Gastrocnemius medialis (tissue), 4 donors: ENCODE data around the gene AHSA1. TPM values are rescaled to one million over a fixed set of nuclear protein-coding genes. Genes with fewer than 3 reads are reported as not detected.
A peak's percentile ranks its signal among the peaks of the same experiment; 100 is the strongest.

Source experiments
- ATAC-seq, 2 donors: fragments of 150-250 bp; one replicate each; pipeline ENCODE4 v1.9.1; 2016
- DNase-seq, 2 donors: peaks; one replicate each; pipeline ENCODE4 v3.0.0-alpha.2; 2019
- H3K27ac ChIP-seq, 4 donors: fragments of 200-600 bp; sonication (generic); 1 replicate in 1 of 4; 2 replicates in 3 of 4; pipeline ENCODE4 v1.5.1; 2016 to 2018; ENCODE audit warnings: mild to moderate bottlenecking in 2 of 4, moderate library complexity in 1 of 4
- H3K27me3 ChIP-seq, 3 donors: fragments of 200-600 bp; sonication (generic) in 2 of 3; 1 replicate in 1 of 3; 2 replicates in 2 of 3; pipeline versions ENCODE4 v1.5.1 to v1.6.0; 2016 to 2019; ENCODE audit warnings: mild to moderate bottlenecking in 1 of 3, moderate library complexity in 1 of 3
- H3K36me3 ChIP-seq, 2 donors: fragments of 200-600 bp; sonication (generic) in 1 of 2; one replicate each; pipeline ENCODE4 v1.5.1; 2017 to 2018
- H3K4me1 ChIP-seq, 2 donors: fragments of 200-600 bp; sonication (generic) in 1 of 2; one replicate each; pipeline ENCODE4 v1.5.1; 2016 to 2017; ENCODE audit warnings: mild to moderate bottlenecking in 2 of 2
- H3K4me3 ChIP-seq, 4 donors: fragments of 200-600 bp; sonication (generic) in 3 of 4; 1 replicate in 1 of 4; 2 replicates in 3 of 4; pipeline ENCODE4 v1.5.1; 2016 to 2019; ENCODE audit warnings: mild to moderate bottlenecking in 2 of 4
- H3K9me3 ChIP-seq, 3 donors: fragments of 200-600 bp; sonication (generic) in 2 of 3; 1 replicate in 1 of 3; 2 replicates in 2 of 3; pipeline ENCODE4 v1.5.1; 2016 to 2019
- CTCF ChIP-seq, 5 experiments: fragments of 450-650 bp in 3 of 5; fragments of 200-600 bp in 2 of 5; sonication (generic) in 2 of 5; IDR thresholded peaks in 4 of 5; conservative IDR thresholded peaks in 1 of 5; 1 replicate in 4 of 5; 2 replicates in 1 of 5; pipeline ENCODE4 v1.5.1; 2016 to 2019; ENCODE audit warnings: antibody characterized with exemption in 5 of 5, mild to moderate bottlenecking in 3 of 5, moderate library complexity in 3 of 5
- POLR2A ChIP-seq, 2 donors: fragments of 450-650 bp; IDR thresholded peaks; one replicate each; pipeline ENCODE4 v1.6.1; 2017; ENCODE audit warnings: antibody characterized with exemption in 2 of 2, mild to moderate bottlenecking in 2 of 2, moderate library complexity in 2 of 2
- in situ Hi-C, 4 donors: fragments of 200-750 bp; cut with MboI; loops; one replicate each; pipeline versions ENCODE4 v1.15.0 to v1.8.0; 2017; ENCODE audit warnings: low sequenced_read_pairs in 4 of 4
- intact Hi-C: fragments of 100-400 bp; cut with DNase I; formaldehyde crosslinking; loops from one replicate; pipeline ENCODE4 v1.15.1; 2023; ENCODE audit warnings: low total_unique reads
- total RNA-seq, 4 donors: library from RNA; depleted of rRNA; stranded (reverse); fragments of >200 nt; gene quantifications; one replicate each; pipeline versions ENCODE4 v1.1.0 to v1.2.3, GENCODE V29; 2016

Gene AHSA1
- total RNA-seq, 4 donors from 2014 or later, result 112 to 200 (median 165) TPM

DNA sequence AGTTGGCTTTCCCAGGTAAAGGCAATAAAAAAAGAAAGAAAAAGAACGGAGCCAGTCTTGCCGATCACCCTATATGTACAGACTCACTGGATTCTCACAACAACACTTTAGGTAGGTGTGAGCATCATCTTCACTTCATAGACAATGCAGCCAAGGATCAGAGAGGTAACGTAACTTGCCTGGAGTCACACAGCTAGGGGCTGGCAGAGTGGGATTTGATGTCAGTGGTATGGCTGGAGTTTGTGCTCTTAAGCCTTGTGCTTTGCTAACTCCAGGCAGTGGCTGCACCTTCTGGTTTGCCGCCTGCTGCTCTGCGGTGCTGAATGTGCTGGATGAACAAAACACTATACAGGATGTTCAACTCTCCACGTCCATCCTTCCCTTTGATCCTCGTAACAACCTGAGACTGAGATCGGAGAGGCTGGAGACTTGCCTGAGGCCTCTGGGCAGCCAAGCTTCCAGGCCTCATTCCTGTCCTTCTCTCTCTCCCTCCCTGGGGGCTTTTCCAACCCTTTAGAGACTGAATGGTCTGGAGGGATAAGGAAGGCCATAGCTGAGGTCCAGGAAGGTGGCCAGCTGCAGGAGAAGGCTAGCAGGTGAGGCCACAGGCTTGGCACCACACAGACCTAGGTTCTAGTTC lies 32.6 kb downstream of the AHSA1 start:
- in situ Hi-C loops, result no loop called here
- H3K9me3 ChIP-seq, result no peaks in the 10 kb centered on the region

GRCh38 chr14:77491056-77491455 lies 33.2 kb downstream of the AHSA1 start:
- Histone ChIP-seq H3K27me3 (peaks cover 0 to 2% (median 0%) of the 10 kb centered on the region in 3 donors), H3K4me1 (no peaks in the 10 kb centered on the region), H3K27ac (no peak overlapping the region), H3K9me3 (no peaks in the 10 kb centered on the region), H3K4me3 (no peak overlapping the region), H3K36me3 (no peaks in the 10 kb centered on the region)
- intact Hi-C loops (no loop called here), in situ Hi-C loops (no loop called here)
- ATAC-seq, result no peak
- DNase-seq, result no peak
- no peak for TF ChIP-seq POLR2A (IDR thresholded peaks at IDR 0.05)

More for the DNA sequence above, 32.6 kb downstream of the AHSA1 start:
- Histone ChIP-seq H3K27ac (no peak overlapping the region), H3K27me3 (no peaks in the 10 kb centered on the region), H3K36me3 (no peaks in the 10 kb centered on the region), H3K4me3 (no peak overlapping the region), H3K4me1 (no peaks in the 10 kb centered on the region)
- DNase-seq (no peak), ATAC-seq (no peak)
- TF ChIP-seq POLR2A (IDR thresholded peaks at IDR 0.05) (no peak), CTCF (IDR thresholded peaks at IDR 0.05 in 4 of 5, conservative IDR thresholded peaks at IDR 0.05 in 1 of 5) (no peak)
- intact Hi-C loops, result no loop called here

DNA sequence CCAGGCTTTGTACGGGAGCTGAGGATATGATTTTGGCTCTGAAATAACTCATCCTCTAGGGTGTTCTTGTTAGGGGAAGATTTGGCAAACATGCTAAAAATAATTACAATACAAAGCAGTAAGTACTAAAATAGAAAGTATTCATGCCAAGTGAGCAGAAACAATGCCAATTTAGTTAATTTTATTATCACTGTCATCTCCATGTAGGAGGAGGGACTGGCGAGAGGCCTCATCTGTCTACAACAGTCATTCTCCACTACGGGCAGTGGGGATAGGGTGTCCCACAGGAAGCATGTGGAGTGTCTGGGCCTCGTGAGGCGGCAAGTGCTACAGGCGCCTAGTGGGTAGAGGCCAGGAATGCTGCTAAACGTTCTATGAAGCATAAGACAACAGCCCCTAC lies 37.4 kb downstream of the AHSA1 start:
- Histone ChIP-seq H3K4me1 (peaks cover 0 to 5% of the 10 kb centered on the region in 2 donors), H3K4me3 (no peak overlapping the region), H3K27ac (no peak overlapping the region), H3K9me3 (no peaks in the 10 kb centered on the region), H3K36me3 (no peaks in the 10 kb centered on the region), H3K27me3 (peaks cover 21 to 27% (median 23%) of the 10 kb centered on the region in 3 donors)
- DNase-seq (no peak), ATAC-seq (no peak)
- TF ChIP-seq POLR2A (IDR thresholded peaks at IDR 0.05), result no peak
- no peak for TF ChIP-seq CTCF (IDR thresholded peaks at IDR 0.05 in 4 of 5, conservative IDR thresholded peaks at IDR 0.05 in 1 of 5)
- intact Hi-C loops (no loop called here), in situ Hi-C loops (no loop called here)

- peaks cover 0 to 5% of the 10 kb centered on the region in 2 donors for H3K4me1 ChIP-seq
- no peaks in the 10 kb centered on the region for H3K9me3 ChIP-seq
- H3K4me3 ChIP-seq, result peak within 1 kb of the TSS; percentile 42 to 58 (median 50)
- H3K36me3 ChIP-seq, result no peaks in the 10 kb centered on the region
- TF ChIP-seq POLR2A (IDR thresholded peaks at IDR 0.05) (no peak), CTCF (IDR thresholded peaks at IDR 0.05 in 4 of 5, conservative IDR thresholded peaks at IDR 0.05 in 1 of 5) (no peak)
- no peak for ATAC-seq
- intact Hi-C loops, result no loop called here
- no peak within 1 kb of the TSS for H3K27ac ChIP-seq
- in situ Hi-C loops, result no loop called here
- H3K27me3 ChIP-seq, result peaks cover 21 to 30% (median 23%) of the 10 kb centered on the region in 3 donors
- DNase-seq, result no peak
Measured at GRCh38 chr14:77498120-77498979, 40.5 kb downstream of the AHSA1 start, which contains the start of gene ISM2. TSS of gene ISM2 (minus strand) at chr14:77498816. CDS start at chr14:77498793, 23 bp downstream.

- in situ Hi-C loops, result no loop called here
- intact Hi-C loops, result no loop called here
- Histone ChIP-seq H3K27me3 (peaks cover 21 to 30% (median 23%) of the 10 kb centered on the region in 3 donors), H3K4me3 (peak overlapping the region; percentile 42 to 58 (median 50)), H3K9me3 (no peaks in the 10 kb centered on the region), H3K27ac (no peak overlapping the region), H3K36me3 (no peaks in the 10 kb centered on the region), H3K4me1 (peaks cover 0 to 5% of the 10 kb centered on the region in 2 donors)
- ATAC-seq (no peak), DNase-seq (no peak)
- TF ChIP-seq CTCF (IDR thresholded peaks at IDR 0.05 in 4 of 5, conservative IDR thresholded peaks at IDR 0.05 in 1 of 5), result no peak
- no peak for TF ChIP-seq POLR2A (IDR thresholded peaks at IDR 0.05)
Measured at GRCh38 chr14:77498984-77499527, 41.2 kb downstream of the AHSA1 start.
